K562 (cell line): ENCODE data around the gene JPH3. TPM values are rescaled to one million over a fixed set of nuclear protein-coding genes. Genes with fewer than 3 reads are reported as not detected.

ENCODE experiments used
- ATAC-seq: fragments of 200-7000 bp; cut with Tn5 transposase; 3 replicates; pipeline ENCODE4 v1.9.1; 2020; ENCODE audit warnings: moderate library complexity
- BruUV-seq: library from RNA; stranded (reverse); fragments of 400-500 nt; replicated peaks from 2 replicates; lab custom pipeline; 2021; lab: Mats Ljungman, UMichigan
- CTCF ChIA-PET: fragments of 300-600 bp; formaldehyde crosslinking; extraction: SDS; loops from one replicate; lab custom pipeline; 2021; ENCODE audit warnings: low intra/inter-chr PET ratio; lab: Yijun Ruan, JAX
- POLR2A ChIA-PET: fragments of 300-600, 350-650 bp; sonication (Branson Sonifier 250); formaldehyde crosslinking; extraction: SDS; loops from one replicate; lab custom pipeline; 2021; ENCODE audit warnings: antibody characterized with exemption, inconsistent platforms; lab: Yijun Ruan, JAX
- DNase-seq, 4 experiments: peaks; one replicate each; pipeline versions ENCODE4 v3.0.0 to v3.0.0-alpha.2; 2011 to 2018; ENCODE audit warnings: low spot score in 3 of 4, mixed read lengths in 3 of 4; ENCODE audit errors: extremely low read depth in 1 of 4
- FAIRE-seq: peaks from 2 replicates; lab custom pipeline; 2011; peaks lifted over from hg19 to GRCh38; lab: Jason Lieb, UNC
- H2AFZ ChIP-seq: 2 replicates; pipeline ENCODE4 v1.6.0; 2011; ENCODE audit warnings: low read depth, low read length, control low read depth, inconsistent platforms
- H3K27ac ChIP-seq: fragments of 200-600 bp; 3 replicates; pipeline ENCODE4 v1.8.0; 2011; ENCODE audit warnings: low read depth, mild to moderate bottlenecking, control low read depth, inconsistent platforms, low read length, moderate library complexity, mixed read lengths; ENCODE audit errors: extremely low read depth
- H3K27me3 ChIP-seq, 2 experiments: fragments of 300-600 bp in 1 of 2; 2 replicates in 1 of 2; 3 replicates in 1 of 2; pipeline versions ENCODE4 v1.6.0 to v1.8.0; 2011; ENCODE audit warnings: inconsistent platforms in 2 of 2, low read length in 2 of 2, mild to moderate bottlenecking in 1 of 2, mixed read lengths in 1 of 2, moderate library complexity in 1 of 2; ENCODE audit not compliant: control insufficient read depth in 2 of 2, insufficient read depth in 2 of 2
- H3K36me3 ChIP-seq: fragments of 300-600 bp; 3 replicates; pipeline ENCODE4 v1.8.0; 2011; ENCODE audit warnings: mild to moderate bottlenecking, low read length, inconsistent platforms; ENCODE audit not compliant: control insufficient read depth, insufficient read depth
- H3K4me1 ChIP-seq, 2 experiments: fragments of 200-600 bp in 1 of 2; replicated peaks in 1 of 2; 2 replicates in 1 of 2; 3 replicates in 1 of 2; pipeline versions ENCODE4 v1.5.1 to v1.8.0; 2011; ENCODE audit warnings: inconsistent platforms in 2 of 2, low read length in 2 of 2, mild to moderate bottlenecking in 1 of 2, mixed read lengths in 1 of 2, moderate library complexity in 1 of 2; ENCODE audit not compliant: control insufficient read depth in 2 of 2, insufficient read depth in 2 of 2
- H3K4me2 ChIP-seq: 2 replicates; pipeline ENCODE4 v1.6.1; 2011; ENCODE audit warnings: low read length, control low read depth, inconsistent platforms, mixed read lengths; ENCODE audit not compliant: insufficient read depth
- H3K4me3 ChIP-seq: fragments of 200-600 bp; sonication (generic), shearing (Covaris generic); 2 replicates; pipeline ENCODE4 v1.5.1; 2016; ENCODE audit warnings: control low read depth, inconsistent platforms
- H3K79me2 ChIP-seq: fragments of 200-600 bp; 3 replicates; pipeline ENCODE4 v1.8.0; 2011; ENCODE audit warnings: low read length, inconsistent platforms; ENCODE audit not compliant: control insufficient read depth, insufficient read depth
- H3K9ac ChIP-seq, 2 experiments: 2 replicates each; pipeline versions ENCODE4 v1.6.0 to v1.6.1; 2011; ENCODE audit warnings: low read depth in 2 of 2, low read length in 2 of 2, control low read depth in 1 of 2, inconsistent platforms in 1 of 2, mild to moderate bottlenecking in 1 of 2, mixed read lengths in 1 of 2; ENCODE audit not compliant: insufficient read depth in 1 of 2
- H3K9me1 ChIP-seq: one replicate; pipeline ENCODE4 v1.6.0; 2011; ENCODE audit warnings: inconsistent platforms, mild to moderate bottlenecking, low read length, moderate library complexity; ENCODE audit not compliant: control insufficient read depth, insufficient read depth
- H3K9me3 ChIP-seq: replicated peaks from 2 replicates; pipeline ENCODE4 v1.5.1; 2011; ENCODE audit warnings: low read depth, low read length, inconsistent platforms; ENCODE audit not compliant: control insufficient read depth, insufficient read depth
- H4K20me1 ChIP-seq: replicated peaks from 2 replicates; pipeline ENCODE4 v1.6.1; 2011; ENCODE audit warnings: low read length, inconsistent platforms, mixed read lengths; ENCODE audit not compliant: control insufficient read depth, insufficient read depth
- WGBS: fragments of 100-300 bp; shearing (Covaris generic); methylation state at CpG from one replicate; pipeline ENCODE4 v1.1.6; 2016; ENCODE audit warnings: low coverage, mixed read lengths; ENCODE audit not compliant: insufficient coverage; ENCODE audit errors: missing lambda C conversion rate; 5-methylcytosine and 5-hydroxymethylcytosine counted together
- in situ Hi-C: fragments of 300-500 bp; cut with MboI; formaldehyde crosslinking; loops from 4 replicates; pipeline ENCODE4 v1.15.0; 2018; ENCODE audit warnings: inconsistent platforms, mixed read lengths
- intact Hi-C: fragments of 100-400 bp; cut with micrococcal nuclease; formaldehyde crosslinking; loops from 2 replicates; pipeline ENCODE4 v1.14.2; 2022
- polyA plus RNA-seq, 8 experiments: library from polyadenylated mRNA; depleted of rRNA in 4 of 8; stranded (reverse) in 5 of 8; unstranded in 3 of 8; fragments of >200 nt; fragmentation: Nextera tagmentation in 2 of 8; fragmentation: Illumina TruSeq in 1 of 8; extraction: Ambion mirVana in 2 of 8; extraction: Trizol in 1 of 8; gene quantifications; 2 replicates each; pipeline versions ENCODE4 v1.2.1 to v1.2.3, GENCODE V29; 2011 to 2014; ENCODE audit warnings: inconsistent platforms in 1 of 8, missing spikeins in 1 of 8
- total RNA-seq, 7 experiments: library from RNA; depleted of rRNA in 6 of 7; stranded (reverse); fragments of >200 nt in 6 of 7; fragmentation: Illumina TruSeq in 2 of 7; extraction: Trizol in 2 of 7; gene quantifications; 2 replicates each; pipeline versions ENCODE4 v1.2.1 to v1.2.3, GENCODE V29; 2011 to 2021; ENCODE audit warnings: low replicate concordance in 1 of 7
- TF ChIP-seq, protein P1 (sequence below), 3 experiments: IDR thresholded peaks in 2 of 3; conservative IDR thresholded peaks in 1 of 3; 2 replicates each; pipeline ENCODE4 v1.5.1; 2011 to 2012; ENCODE audit warnings: low read length in 3 of 3, mild to moderate bottlenecking in 3 of 3, control low read depth in 2 of 3, improper control_type of control experiment in 1 of 3, inconsistent platforms in 1 of 3, low read depth in 1 of 3, mixed read lengths in 1 of 3, moderate library complexity in 1 of 3; ENCODE audit not compliant: insufficient read depth in 2 of 3
- TF ChIP-seq, protein P2 (sequence below): sonication (generic); formaldehyde crosslinking; IDR thresholded peaks from 2 replicates; pipeline ENCODE4 v1.8.1; 2023; ENCODE audit warnings: mild to moderate bottlenecking, missing genetic modification reagents

The JPH3 gene
- total and polyA plus RNA-seq, 9 of the 15 experiments (the other 6 are each of a cell fraction or from before 2014, with no cell fraction given): 0.01 TPM; not detected in 8

DNA sequence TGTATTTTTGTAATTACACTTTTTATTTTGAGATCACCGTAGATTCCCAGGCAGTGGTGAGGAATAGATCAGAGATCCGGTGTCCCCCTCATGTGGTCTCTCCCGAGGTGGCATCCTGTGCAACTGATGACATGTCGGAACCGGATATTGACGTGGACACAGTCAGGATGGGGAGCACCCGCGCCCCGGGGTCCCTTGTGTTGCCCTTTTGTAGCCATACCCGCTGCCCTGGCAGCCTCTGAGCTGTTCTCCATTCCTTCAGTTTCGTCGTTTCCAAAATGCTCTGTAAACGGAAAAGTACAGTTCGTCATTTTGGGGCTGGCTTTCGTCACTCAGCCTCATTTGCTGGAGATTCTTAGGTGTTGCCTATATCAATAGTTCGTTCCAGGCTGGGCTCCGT lies 14.2 kb downstream of the JPH3 start:
- H3K79me2 ChIP-seq: no peaks in the 10 kb centered on the region
- no peaks in the 10 kb centered on the region for H3K4me1 ChIP-seq
- no TSS peak for BruUV-seq
- CTCF ChIA-PET: no interaction called here
- H3K36me3 ChIP-seq: no peaks in the 10 kb centered on the region
- no peak overlapping the region for H3K27ac ChIP-seq
- no peak overlapping the region for H2AFZ ChIP-seq
- no peak for FAIRE-seq
- TF ChIP-seq, protein P1, sequence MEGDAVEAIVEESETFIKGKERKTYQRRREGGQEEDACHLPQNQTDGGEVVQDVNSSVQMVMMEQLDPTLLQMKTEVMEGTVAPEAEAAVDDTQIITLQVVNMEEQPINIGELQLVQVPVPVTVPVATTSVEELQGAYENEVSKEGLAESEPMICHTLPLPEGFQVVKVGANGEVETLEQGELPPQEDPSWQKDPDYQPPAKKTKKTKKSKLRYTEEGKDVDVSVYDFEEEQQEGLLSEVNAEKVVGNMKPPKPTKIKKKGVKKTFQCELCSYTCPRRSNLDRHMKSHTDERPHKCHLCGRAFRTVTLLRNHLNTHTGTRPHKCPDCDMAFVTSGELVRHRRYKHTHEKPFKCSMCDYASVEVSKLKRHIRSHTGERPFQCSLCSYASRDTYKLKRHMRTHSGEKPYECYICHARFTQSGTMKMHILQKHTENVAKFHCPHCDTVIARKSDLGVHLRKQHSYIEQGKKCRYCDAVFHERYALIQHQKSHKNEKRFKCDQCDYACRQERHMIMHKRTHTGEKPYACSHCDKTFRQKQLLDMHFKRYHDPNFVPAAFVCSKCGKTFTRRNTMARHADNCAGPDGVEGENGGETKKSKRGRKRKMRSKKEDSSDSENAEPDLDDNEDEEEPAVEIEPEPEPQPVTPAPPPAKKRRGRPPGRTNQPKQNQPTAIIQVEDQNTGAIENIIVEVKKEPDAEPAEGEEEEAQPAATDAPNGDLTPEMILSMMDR (IDR thresholded peaks at IDR 0.05 in 2 of 3, conservative IDR thresholded peaks at IDR 0.05 in 1 of 3; ENCODE audit: insufficient read depth in 2 of 3, low read depth in 1 of 3, low read length in 3 of 3): peak in 1 of 3 experiments; percentile 11; a peak in 1 of 6 replicates
- TF ChIP-seq, protein P2, sequence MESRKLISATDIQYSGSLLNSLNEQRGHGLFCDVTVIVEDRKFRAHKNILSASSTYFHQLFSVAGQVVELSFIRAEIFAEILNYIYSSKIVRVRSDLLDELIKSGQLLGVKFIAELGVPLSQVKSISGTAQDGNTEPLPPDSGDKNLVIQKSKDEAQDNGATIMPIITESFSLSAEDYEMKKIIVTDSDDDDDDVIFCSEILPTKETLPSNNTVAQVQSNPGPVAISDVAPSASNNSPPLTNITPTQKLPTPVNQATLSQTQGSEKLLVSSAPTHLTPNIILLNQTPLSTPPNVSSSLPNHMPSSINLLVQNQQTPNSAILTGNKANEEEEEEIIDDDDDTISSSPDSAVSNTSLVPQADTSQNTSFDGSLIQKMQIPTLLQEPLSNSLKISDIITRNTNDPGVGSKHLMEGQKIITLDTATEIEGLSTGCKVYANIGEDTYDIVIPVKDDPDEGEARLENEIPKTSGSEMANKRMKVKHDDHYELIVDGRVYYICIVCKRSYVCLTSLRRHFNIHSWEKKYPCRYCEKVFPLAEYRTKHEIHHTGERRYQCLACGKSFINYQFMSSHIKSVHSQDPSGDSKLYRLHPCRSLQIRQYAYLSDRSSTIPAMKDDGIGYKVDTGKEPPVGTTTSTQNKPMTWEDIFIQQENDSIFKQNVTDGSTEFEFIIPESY: no peak
- peaks cover 8% of the 10 kb centered on the region; the same call in 1 of the 2 replicates for H4K20me1 ChIP-seq
- in situ Hi-C loops (no loop called here), intact Hi-C loops (no loop called here)
- no peak for ATAC-seq
- H3K9me1 ChIP-seq: no peaks in the 10 kb centered on the region
- WGBS: 8% methylated on average over 16 of the region's 17 CpGs
- POLR2A ChIA-PET: no interaction called here
- no peak overlapping the region for H3K4me3 ChIP-seq
- no peak for DNase-seq
- no peak overlapping the region for H3K4me2 ChIP-seq
- no peak overlapping the region for H3K9ac ChIP-seq
- H3K9me3 ChIP-seq: no peaks in the 10 kb centered on the region
- peaks cover 23 to 76% of the 10 kb centered on the region in 2 experiments; a peak in 3 of 5 replicates for H3K27me3 ChIP-seq
